GM15510 (cell line): ENCODE data around the gene MUC5AC.

Experiments
- POLR2A ChIP-seq: IDR thresholded peaks from 3 replicates; pipeline ENCODE4 v1.6.1; 2011; ENCODE audit warnings: borderline replicate concordance; ENCODE audit not compliant: insufficient read length; ENCODE audit errors: extremely low read depth

MUC5AC gene

GRCh38 chr11:1218256-1218787 lies 60.6 kb downstream of the MUC5AC start:
- TF ChIP-seq POLR2A: no peak

DNA sequence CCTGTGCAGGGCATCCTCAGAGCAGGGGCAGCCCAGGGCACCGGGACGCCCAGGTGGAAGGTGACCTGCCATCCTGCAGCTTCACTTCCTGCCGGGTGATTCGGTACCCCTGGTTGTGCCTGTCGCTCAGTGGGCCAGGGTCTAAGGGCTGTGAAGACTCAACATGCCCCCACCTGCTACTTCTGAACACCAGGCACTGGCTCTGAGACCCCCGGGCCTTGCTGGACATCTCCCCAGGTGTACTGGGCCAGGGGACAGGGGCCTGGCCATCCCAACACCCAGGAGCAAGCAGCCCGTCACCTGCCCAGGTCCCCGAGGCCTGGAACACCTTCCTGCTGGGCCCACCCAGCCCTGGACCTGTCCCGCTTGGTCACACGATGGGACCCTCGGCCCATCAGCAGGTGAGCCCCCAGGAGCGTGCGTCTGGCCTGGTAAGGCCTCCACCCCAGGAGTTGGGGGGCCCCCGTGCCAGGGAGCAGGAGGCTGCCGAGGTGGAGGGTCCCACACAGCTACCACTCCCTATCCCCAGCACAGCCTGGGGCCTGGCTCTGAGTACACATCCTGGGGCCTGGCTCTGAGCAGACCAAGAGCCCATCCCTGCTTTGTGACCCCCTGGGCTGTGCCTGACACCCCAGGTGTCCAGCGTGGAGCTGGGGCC lies 61.2 kb downstream of the MUC5AC start:
- TF ChIP-seq POLR2A: no peak

- TF ChIP-seq POLR2A: no peak
Observed at GRCh38 chr11:1219446-1219833, 61.7 kb downstream of the MUC5AC start.

GRCh38 chr11:1219834-1220815 lies 62.4 kb downstream of the MUC5AC start:
- TF ChIP-seq POLR2A: no peak

DNA sequence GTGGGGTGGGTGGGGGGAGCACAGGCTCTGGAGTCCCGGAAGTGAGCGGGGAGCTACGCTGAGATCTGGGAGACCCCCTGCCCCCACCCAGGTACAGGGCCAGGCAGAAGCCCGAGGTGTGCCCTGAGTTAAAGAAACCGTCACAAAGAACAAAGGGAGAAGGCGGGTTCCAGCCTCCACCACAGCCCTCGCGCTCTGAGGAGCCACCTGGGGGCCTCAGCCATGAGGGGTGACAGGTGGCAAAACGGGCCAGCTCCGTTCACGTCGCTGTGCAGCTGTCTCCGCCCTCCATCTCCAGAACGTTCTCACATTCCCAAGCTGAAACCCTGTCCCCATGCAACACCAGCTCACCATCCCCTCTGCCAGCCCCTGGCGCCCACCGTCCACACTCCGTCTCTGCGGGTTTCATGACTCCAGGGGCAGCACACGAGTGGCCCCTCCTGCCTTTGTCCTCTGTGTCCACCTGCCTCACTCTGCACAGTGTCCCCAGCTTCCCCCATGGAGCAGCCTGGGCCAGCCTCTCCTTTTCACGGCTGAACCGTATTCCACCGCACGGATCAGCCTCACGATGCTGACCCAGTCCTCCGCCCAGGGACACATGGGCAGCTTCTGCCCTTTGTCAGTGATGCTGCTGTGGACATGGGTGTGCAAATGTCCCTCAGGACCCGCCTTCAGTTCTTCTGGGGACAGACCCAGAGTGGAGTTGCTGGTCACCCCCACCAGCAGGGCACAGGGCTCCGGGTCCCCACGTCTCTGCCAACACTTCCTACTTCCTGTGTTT lies 63.4 kb downstream of the MUC5AC start:
- TF ChIP-seq POLR2A: no peak

DNA sequence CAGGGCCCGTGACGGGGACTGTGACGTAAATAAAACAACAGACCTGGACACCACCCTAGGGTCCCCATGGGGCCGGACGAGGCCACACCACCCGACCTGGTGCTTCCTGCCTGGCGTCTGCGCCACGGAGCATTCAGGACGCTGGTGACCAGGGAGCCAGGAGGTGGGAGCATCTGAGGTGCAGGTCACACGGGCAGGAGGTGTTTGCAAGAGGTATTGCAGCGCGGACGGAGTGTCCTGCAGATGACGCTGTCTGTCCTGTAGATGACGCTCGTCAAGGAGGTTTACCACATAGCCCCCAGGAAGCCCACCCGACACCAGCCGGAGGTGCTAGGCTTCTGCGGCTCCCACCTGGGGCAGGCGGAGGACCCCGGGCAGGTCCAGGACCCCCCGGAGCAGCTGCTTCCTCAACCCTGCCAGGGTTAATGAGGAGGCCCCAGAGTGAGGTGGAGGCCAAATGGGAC lies 64.1 kb downstream of the MUC5AC start:
- no peak for TF ChIP-seq POLR2A

DNA sequence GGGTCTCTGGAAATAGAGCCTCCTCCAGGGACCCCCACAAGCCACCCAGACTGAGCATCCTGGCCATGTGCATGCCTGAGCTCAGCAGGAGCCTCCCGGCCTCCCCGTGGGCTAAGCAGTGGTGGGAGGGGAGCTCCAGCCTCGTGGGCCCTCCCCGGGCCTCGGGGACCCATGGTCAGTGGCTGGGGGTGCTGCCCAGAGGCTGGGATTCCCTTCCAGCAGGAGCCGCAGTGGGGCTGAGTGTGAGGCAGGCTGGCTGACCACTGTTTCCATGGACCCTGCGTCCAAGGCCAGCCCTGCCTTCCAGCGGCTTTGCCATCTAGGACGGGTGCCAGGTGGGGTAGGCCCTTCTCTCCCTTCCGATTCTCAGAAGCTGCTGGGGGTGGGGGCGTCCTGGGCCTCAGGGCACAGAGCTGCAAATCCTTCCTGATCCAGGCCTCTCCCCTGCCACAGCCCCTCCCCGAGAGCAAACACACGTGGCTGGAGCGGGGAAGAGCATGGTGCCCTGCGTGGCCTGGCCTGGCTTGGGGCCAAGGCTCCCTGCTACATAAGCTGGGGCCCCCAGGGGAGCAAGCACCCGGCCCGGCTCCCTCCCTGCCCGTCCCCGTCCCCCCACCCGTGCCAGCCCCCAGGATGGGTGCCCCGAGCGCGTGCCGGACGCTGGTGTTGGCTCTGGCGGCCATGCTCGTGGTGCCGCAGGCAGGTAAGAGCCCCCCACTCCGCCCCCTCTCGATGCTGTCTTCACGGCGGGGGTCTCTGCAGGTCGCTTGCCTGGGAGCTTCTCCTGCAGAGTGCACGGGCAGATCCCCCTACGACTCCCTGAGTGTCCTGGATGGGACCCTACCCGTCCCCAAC lies 65.0 kb downstream of the MUC5AC start, which contains the start of gene MUC5B:
Gene MUC5B (plus strand): TSS at position 576 of the 855 bp plus-strand sequence. CDS start 58 bp downstream, at position 634.
- no peak for TF ChIP-seq POLR2A

GRCh38 chr11:1223346-1224110 lies 65.8 kb downstream of the MUC5AC start:
- no peak for TF ChIP-seq POLR2A

DNA sequence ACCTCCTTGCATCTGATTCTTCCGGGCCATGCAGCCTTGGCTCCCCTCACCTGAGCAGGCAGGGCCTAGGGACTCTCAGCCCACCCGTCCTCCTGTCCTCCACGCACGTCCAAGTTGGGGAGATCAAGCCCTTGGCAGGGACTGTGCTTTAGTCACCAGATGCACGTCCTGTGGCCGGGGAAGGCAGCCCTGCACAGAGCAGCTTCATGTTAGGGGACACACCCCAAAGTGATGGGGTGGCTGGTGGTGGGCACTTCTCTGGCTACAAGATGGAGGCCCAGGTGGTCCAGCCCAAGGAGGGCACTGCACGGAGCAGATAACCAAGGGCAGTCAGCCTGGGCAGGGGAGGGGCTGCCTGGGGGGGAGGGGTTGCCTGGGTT lies 66.3 kb downstream of the MUC5AC start:
- TF ChIP-seq POLR2A: no peak

GRCh38 chr11:1224491-1225385 lies 67.0 kb downstream of the MUC5AC start:
- no peak for TF ChIP-seq POLR2A

- TF ChIP-seq POLR2A: no peak
Observed at GRCh38 chr11:1225386-1226225, 67.9 kb downstream of the MUC5AC start.
